HL-60 (cell line): ENCODE data around the gene DPP6.

ENCODE experiments used
- POLR2AphosphoS5 ChIP-seq: IDR thresholded peaks from 2 replicates; pipeline ENCODE4 v1.6.1; 2012; ENCODE audit warnings: low read depth
- SPI1 ChIP-seq: IDR thresholded peaks from 2 replicates; pipeline ENCODE4 v1.6.1; 2012; ENCODE audit warnings: low read depth, mild to moderate bottlenecking, borderline replicate concordance
- TF ChIP-seq, protein P1 (sequence below): IDR thresholded peaks from one replicate; pipeline ENCODE4 v1.5.1; 2011; ENCODE audit warnings: low read length, control low read depth, inconsistent platforms; ENCODE audit not compliant: insufficient read depth
- TF ChIP-seq, protein P2 (sequence below): IDR thresholded peaks from 2 replicates; pipeline ENCODE4 v1.6.1; 2012; ENCODE audit warnings: low read depth; ENCODE audit not compliant: insufficient replicate concordance

DNA sequence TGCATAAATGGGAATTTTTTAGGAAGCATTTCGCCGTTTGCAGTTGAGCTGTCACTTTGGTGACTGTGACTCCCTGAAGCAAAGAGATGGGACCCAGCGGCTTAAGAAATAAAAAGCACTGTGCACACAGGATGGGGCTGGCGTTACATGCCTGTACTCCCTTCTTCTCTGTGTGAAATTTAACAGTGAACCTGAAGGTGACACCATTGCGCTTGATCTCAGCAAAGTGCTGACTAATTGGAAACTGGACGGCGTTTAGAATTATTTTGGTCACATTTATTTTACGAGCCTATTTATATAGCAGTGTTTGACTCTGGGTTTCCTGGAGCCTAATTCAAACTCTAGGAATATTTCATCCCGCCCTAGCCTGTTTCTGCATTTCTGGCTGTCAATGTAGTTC, 804.5 kb downstream of the DPP6 start:
- TF ChIP-seq, protein P1, sequence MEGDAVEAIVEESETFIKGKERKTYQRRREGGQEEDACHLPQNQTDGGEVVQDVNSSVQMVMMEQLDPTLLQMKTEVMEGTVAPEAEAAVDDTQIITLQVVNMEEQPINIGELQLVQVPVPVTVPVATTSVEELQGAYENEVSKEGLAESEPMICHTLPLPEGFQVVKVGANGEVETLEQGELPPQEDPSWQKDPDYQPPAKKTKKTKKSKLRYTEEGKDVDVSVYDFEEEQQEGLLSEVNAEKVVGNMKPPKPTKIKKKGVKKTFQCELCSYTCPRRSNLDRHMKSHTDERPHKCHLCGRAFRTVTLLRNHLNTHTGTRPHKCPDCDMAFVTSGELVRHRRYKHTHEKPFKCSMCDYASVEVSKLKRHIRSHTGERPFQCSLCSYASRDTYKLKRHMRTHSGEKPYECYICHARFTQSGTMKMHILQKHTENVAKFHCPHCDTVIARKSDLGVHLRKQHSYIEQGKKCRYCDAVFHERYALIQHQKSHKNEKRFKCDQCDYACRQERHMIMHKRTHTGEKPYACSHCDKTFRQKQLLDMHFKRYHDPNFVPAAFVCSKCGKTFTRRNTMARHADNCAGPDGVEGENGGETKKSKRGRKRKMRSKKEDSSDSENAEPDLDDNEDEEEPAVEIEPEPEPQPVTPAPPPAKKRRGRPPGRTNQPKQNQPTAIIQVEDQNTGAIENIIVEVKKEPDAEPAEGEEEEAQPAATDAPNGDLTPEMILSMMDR, result no peak
- TF ChIP-seq POLR2AphosphoS5, result no peak
- TF ChIP-seq, protein P2, sequence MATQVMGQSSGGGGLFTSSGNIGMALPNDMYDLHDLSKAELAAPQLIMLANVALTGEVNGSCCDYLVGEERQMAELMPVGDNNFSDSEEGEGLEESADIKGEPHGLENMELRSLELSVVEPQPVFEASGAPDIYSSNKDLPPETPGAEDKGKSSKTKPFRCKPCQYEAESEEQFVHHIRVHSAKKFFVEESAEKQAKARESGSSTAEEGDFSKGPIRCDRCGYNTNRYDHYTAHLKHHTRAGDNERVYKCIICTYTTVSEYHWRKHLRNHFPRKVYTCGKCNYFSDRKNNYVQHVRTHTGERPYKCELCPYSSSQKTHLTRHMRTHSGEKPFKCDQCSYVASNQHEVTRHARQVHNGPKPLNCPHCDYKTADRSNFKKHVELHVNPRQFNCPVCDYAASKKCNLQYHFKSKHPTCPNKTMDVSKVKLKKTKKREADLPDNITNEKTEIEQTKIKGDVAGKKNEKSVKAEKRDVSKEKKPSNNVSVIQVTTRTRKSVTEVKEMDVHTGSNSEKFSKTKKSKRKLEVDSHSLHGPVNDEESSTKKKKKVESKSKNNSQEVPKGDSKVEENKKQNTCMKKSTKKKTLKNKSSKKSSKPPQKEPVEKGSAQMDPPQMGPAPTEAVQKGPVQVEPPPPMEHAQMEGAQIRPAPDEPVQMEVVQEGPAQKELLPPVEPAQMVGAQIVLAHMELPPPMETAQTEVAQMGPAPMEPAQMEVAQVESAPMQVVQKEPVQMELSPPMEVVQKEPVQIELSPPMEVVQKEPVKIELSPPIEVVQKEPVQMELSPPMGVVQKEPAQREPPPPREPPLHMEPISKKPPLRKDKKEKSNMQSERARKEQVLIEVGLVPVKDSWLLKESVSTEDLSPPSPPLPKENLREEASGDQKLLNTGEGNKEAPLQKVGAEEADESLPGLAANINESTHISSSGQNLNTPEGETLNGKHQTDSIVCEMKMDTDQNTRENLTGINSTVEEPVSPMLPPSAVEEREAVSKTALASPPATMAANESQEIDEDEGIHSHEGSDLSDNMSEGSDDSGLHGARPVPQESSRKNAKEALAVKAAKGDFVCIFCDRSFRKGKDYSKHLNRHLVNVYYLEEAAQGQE, result no peak
- no peak for TF ChIP-seq SPI1
